Esophagus muscularis mucosa (tissue), 4 donors: Measurements from ENCODE around the gene GPR33.

ENCODE experiments used
- CTCF ChIP-seq, 3 experiments: fragments of 200-600 bp in 2 of 3; fragments of 450-650 bp in 1 of 3; sonication (generic) in 2 of 3; IDR thresholded peaks; one replicate each; pipeline ENCODE4 v1.5.1; 2017 to 2019; ENCODE audit warnings: antibody characterized with exemption in 3 of 3, mild to moderate bottlenecking in 2 of 3, moderate library complexity in 1 of 3
- EP300 ChIP-seq: sonication (generic); formaldehyde crosslinking; IDR thresholded peaks from one replicate; pipeline ENCODE4 v1.6.1; 2017; ENCODE audit warnings: antibody characterized with exemption
- POLR2A ChIP-seq: fragments of 450-650 bp; IDR thresholded peaks from one replicate; pipeline ENCODE4 v1.6.1; 2017; ENCODE audit warnings: antibody characterized with exemption, moderate library complexity, mild to moderate bottlenecking, low read depth
- POLR2AphosphoS5 ChIP-seq, 2 donors: sonication (generic); formaldehyde crosslinking; IDR thresholded peaks; one replicate each; pipeline ENCODE4 v1.6.1; 2017; ENCODE audit warnings: antibody characterized with exemption in 2 of 2

GRCh38 chr14:31527546-31527945 is 39.7 kb upstream of the GPR33 start:
- TF ChIP-seq CTCF (IDR thresholded peaks at IDR 0.05), result no peak
- TF ChIP-seq POLR2AphosphoS5 (IDR thresholded peaks at IDR 0.05), result no peak
- no peak for TF ChIP-seq POLR2A
- no peak for TF ChIP-seq EP300
